NCI-H460 (cell line): ENCODE results near the gene JOSD2. TPM values are rescaled to one million over a fixed set of nuclear protein-coding genes. Genes with fewer than 3 reads are reported as not detected.

Experiments
- DNase-seq: peaks from one replicate; pipeline ENCODE4 v3.0.0-alpha.2; 2016; ENCODE audit warnings: low read depth; ENCODE audit errors: extremely low read depth
- total RNA-seq: library from RNA; depleted of rRNA; stranded (reverse); fragments of >200 nt; shearing (Covaris generic); gene quantifications from 2 replicates; pipeline ENCODE4 v1.2.3, GENCODE V29; 2014

JOSD2 gene
- total RNA-seq, 1 experiment from 2014 or later, result 10.0 TPM

DNA sequence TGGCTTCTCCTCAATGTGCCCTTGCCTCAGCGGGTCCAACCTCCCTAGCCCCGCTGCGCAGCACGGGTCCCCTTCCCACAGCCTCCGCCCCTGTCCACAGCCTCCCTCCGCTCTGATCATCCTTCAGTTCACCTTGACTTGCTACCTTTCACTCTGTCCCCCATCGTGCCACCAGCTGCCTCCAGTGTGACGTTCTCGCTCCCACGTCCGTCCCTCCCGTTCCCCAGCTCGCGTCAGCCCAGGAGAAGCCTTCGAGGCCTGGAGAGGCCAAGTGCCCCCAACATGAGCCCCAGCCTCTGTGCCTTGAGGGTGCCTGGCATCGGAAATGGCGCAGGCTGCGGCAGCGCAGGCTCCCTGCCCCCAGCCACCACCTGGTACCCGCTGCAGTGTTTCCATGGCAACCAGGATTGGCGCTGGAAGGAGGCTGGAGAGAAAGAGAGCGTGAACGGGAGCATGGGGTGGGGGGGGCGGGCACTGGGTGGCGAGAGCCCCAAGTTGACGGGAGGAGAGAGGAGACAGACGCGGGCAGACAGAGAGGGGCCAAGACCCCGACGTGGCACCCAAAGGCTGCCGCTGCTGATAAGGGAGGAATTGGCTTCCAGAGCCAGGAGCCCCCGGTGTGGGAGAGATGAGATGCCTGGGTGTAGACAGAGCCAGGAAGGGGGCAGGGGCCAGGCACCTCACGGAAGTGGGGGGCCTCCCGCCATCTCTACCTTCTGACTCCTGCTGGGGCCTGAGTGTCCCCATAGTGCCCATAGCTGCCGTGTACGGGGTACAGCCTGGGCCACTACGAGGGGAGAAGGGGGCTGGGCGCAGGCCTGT is 3.6 kb upstream of the JOSD2 start:
- no peak for DNase-seq

DNA sequence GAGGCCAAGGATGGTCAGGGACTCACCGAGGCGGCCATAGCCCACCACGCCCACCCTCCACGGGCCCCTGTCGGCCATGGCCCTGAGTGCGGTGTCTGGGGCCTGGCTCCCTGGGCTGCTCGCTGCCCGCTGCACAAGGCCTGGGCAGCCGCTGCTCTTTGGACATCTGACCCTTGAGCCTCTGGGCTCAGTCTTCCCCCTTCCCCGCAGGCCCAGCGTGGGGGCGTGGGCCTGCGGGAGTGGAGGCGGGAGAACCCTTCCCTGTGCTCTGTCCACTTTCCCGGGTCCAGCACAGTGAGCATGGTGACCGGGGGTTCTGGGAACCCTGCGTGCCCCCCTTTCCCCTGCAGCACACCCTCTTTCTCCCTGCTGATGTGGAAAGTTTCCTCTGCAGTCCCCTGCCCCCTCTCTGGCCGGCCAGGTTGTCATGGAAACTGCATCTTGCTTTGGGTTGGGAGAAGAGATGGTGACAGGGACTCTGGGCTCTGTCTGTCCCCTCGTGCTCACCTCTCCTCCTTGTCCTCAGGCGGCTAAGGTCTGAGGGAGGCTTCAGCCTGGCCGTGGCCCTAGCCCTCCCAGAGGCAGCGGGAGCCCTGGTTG is 2.9 kb upstream of the JOSD2 start, which contains the start of gene ASPDH:
TSS of gene ASPDH (minus strand) at position 168 of the 600 bp plus-strand sequence. CDS start at position 78, 90 bp downstream.
- no peak for DNase-seq

DNA sequence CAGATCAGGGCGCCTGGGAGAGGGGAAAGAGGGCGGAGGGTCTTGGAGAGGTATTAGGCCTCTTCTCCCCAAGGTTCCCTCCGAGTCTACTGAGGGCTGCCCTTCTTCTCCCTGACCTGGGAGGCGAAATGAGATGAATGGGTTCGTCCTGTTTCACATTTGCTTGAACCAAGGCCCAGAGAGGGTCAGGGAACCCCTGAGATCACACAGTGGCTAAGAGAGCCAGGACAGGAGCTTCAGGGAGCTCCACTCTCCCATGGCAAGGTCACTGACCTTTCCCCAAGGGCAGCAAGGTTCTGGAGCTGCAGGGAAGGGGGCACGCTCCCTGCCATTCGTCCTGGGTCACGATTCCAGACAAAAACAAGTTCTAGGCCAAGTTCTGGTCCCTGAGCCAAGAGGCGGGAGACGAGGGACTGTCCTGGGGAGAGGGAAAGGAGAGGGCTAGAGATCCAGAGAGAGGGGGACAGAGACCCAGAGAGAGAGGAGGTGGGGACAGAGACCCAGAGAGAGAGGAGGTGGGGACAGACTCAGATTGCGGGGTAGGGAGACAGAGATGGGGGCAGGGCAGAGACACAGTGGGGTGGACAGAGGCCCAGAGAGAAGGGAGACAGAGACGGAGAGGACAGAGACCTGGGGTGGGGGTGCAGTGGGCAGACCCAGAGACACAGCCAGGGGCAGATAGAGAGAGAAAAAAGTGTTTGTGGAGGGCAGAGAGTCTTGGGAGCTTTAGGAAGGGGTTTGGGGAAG is 2.2 kb upstream of the JOSD2 start:
- DNase-seq, result no peak

DNA sequence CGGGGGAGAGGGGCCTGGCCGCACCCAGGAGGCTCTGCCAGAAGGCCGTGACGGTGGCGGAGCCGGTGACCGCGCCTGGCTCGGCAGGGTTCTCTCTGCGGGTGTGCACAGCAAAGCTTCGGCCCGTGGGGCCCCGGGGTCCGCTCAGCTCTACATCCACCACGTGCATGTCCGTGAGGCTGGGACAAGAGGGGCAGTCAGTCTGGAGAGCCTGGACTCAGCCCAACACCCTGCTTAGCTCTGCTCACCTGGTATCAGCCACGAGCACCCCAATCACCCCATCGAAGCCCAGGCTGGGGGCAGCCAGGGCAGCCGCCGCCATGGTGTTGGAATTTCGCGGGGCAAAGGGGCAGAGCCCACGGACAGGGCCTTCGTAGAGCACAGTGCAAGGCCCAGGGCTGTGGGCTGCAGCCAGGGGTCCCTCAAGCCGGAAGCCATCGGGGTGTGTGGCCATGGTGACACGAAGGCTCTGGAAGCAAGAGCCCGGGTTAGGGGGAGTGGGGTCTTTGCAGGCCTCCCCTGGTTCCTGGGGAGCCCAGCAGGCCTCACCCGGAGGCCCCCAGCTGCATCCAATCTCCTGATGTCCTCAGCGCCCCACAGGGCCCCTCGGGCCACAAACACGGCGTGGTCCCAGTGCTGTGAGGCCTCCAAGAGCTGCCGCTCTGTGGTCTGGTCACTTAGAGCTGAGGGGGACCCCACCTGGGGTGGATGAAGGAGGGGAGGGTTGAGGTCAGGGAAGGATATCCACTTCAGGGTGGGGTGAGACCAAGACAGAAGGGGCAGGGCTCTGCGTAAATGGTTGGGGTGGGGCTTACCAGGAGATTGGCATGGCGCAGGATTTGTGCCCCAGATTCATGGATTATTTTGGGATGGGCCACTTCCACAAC is 1.4 kb upstream of the JOSD2 start:
- no peak for DNase-seq

DNA sequence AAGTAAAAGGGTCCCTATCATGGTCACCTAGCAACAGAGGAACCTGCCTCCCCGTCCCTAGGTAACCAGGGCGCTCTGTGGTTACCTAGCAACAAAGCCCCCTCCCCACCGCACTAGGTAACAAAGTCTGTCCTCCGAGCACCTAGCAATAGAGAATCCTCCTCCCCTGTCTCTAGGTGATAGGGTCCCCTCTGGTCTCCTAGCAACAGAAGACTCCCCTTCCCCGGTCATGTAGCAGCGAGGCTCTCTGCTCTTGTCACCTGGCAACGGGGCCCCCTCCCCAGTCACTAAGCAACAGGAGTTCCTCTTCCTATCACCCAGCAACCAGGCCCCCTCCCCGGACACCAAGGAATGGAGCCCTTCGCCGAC is 307 bp downstream of the JOSD2 start:
- DNase-seq, result no peak

DNA sequence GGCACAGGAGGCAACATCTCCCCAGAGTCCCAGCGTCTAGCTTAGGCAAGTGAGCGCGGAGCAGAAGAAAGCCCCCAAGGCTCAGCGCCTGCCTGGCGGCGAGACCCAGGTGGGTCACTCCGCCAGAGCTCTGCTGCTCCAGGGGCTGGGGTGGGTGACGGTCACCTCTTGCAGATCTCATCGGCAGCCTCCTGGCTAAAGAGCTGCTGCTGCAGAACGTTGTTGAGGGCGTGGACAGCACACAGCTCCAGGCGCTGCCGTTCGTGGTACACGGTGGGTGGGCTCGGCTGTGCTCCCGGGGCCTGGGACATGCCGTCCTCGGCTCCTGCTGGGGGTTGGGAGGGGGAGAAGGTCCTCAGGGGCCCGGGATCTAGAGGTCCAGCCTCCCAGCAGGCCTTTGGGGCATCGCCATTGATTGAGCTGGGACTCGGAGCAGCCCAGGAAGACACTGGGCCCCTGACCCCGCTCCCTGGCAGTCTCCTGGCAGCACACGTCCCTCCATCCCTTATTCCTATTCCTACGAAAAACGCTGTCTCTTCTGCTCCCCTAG is 795 bp downstream of the JOSD2 start:
- DNase-seq, result no peak

DNA sequence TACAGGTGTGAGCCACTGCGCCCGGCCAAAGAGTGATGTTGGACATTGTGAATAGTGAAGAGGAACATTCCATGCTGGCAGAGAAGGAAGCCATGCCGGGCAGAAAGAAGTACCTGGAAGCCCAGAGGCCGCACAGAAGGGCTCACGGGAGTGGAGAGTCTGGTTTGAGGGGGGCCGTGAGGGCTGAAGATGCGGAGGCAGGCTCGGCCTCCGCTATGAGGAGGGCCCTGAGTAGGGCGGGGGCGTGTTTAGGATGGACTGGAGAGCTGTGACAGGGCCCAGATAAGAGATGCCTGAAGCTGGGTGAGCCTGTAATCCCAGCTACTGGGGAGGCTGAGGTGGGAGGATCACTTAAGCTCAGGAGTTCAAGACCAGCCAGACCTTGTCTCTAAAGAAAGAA is 1.6 kb downstream of the JOSD2 start:
- DNase-seq, result no peak

DNA sequence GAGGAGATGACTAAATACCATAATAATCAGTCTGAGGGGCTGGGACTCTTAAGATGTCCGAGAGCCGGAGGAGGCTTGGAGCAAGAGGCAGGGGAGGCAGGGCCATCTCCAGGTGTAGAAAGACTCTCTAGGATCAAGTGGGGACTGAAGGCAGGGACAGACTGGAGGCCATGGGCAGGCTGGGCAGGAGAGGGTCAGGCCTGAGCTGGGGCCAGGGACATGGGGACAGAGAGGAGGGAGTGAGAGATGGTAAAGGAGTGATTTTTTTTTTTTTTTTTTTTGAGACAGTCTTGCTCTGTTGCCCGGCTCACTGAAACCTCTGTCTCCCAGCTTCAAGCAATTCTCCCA is 2.2 kb downstream of the JOSD2 start:
- DNase-seq, result no peak

DNA sequence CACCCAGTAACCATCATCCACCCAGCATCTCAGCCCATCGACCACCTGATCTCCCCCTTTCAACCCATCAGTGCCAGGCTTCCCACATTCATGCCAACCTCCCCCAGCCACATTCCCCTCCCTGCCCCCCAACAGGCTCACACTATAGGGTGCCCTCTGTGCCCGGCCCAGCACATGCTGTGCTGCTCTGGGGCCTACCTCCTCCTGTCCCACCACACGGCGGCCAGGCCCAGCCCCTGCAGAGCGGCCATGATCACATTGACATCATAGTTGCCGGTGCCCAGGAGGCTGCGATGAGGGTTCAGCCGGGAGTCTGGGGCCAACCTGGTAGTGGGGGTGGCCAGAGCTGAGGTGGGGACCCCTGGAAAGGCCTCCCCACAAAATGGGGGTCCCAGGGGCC is 3.6 kb downstream of the JOSD2 start:
- DNase-seq, result no peak

DNA sequence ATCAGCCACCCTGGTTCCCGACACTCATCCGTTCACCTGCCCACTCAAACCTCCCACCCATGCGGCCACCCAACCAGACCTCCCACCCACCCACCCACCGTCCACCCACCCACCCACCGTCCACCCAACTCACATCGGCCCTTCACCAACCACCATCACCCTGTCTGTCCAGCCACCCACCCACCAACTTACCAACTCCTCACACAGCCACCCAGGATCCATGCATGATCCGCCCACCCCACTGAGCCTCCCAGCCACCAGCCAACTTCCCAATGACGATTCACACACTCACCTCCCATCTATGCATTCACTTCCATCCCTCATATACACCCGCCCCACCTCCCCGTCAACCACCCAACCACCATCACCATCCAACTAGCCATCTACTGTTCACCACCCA is 4.3 kb downstream of the JOSD2 start:
- no peak for DNase-seq

DNA sequence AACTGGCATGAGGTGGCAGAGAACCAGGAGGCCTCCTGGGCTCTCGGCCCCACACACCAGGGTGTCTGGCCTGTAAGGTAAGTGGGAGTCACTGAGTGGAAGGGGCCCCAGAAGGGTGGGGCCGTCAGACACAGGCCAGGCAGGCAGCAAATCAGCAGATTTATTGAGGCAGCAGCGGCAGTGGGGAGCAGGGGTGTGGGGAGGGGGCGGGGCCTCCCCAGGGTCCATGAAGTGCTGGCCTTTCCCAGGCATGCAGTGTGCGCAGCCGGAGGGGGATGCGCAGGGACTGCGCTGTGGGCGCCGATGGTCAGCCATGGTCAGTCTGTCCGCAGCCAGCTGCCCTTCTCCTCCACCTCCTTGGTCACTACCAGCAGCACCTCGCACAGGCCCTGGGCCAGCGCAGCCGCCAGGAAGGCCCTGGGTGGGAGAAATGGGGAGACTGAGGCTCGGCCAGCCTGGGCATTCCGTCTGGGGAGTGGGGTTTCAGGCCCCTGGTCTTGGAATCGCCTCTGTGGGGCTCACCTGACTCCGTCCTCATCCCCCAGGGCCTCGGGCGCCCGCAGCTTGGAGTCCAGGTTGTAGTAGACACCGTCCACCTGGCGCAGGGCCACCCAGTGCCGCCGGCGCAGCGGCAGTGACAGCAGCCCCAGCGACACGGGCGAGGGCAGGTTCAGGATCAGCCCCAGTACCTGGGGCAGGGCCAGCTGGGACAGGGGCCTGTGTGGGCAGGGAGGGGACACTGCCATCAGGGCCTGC is 5.0 kb downstream of the JOSD2 start:
- no peak for DNase-seq

DNA sequence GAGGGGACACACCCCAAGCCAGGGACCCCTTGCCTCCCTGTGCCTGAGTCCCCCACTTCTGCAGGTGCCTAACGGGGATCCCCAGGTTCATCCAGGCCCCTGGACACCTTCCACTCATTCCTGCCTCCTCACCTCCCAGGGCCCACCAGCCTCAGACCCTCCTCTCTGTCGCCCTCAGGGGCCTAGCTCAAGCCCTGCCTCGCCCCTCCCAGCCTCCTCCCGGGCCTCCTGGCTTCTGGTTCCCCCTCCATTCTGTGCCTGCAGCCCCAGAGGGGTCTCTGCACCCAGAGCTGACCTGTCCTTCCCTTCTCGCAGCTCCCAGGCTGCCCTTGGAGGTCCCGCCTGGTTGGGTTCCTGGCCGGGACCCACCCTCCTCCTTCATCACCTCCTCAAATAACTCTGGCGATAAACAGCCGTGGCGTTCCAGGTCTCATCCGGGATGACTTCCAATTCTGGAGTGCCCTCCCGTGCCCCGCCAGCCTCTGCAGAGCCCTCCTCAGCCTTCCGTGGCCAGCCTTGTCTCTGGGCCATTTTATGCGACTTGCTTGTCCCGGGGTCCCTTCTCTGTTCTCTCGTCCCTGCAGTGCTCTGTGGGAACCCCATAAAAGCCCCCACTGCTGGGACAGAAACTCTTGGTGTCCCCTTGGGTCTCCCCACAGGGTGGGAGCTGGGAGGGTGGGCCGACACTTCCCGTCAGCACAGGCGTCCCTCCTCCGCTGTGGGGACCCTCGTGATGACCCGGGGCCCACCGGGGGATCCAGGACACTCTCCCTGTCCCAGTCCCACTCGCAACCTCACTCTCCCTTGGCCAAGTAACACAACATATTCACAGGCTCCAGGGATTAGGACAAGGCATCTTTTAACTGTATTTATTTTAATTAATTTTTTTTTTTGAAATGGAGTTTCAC is 9.2 kb downstream of the JOSD2 start:
- DNase-seq, result no peak

DNA sequence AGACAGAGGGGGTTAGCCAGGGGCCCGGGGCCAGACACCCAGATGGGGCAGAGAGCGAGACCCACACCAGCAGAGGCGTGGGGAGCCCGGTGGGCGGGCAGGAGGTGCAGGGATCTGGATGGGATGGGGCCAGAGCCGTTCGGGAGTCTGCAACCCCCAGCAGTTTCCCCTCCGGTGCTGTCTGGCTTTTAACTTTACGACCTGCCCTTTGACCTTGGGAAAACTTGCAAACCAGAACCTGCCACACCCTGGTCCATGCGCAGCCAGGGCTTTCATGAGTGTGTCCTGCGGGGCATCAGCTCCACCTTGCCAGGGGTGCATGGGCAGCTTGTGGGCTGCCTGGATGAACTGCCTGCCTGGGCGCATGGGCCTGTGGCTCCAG is 9.8 kb downstream of the JOSD2 start:
- no peak for DNase-seq

DNA sequence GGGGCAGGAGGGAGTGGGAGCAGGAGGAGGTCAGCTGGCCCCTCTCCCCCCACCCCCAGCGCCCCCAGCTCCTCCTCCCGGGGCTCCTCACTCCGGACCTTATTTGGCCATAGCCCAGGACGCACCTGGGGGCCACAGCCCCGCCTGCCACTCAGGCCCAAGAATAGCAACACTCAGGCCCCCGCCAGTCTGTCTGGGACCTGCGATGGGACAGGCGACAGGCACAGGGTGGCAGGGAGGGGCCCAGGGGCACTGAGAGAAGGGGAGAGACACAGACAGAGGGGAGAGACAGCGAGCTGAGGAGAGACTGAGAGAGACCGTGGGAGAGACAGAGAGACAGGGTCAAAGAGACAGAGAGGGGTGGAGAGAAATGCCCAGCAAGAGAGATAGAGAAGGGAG is 10.2 kb downstream of the JOSD2 start:
- no peak for DNase-seq

DNA sequence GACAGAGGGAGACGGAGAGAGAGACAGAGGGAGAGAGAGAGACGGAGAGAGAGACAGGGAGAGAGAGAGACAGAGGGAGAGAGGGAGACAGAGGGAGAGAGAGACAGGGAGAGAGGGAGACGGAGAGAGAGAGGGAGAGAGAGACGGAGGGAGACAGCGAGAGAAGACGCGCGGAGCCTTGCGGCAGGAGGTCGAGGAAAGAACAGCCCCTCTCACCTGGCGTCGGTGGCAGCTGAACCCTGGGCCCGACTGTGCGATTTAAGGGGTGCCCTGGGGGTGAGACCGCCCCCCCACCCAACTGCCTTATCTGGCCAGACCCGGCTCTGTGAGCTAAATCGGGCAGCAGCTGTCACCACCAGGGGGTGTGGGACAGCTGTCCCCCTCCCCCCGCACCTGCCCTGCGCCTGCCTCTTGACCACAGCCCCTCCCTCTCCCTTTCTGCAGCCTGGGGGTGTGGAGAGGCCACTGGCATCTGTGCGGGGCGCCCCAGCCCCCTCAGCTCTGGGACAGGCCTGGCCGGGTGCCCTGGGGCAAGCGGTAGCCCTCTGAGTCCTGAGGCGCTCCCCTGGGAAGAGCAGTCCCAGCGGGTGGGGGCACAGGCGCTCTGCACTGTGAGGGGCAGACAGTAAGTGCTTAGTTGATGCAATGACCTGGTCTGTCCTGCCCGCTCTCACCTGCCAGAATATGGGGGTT is 10.8 kb downstream of the JOSD2 start:
- DNase-seq, result no peak

DNA sequence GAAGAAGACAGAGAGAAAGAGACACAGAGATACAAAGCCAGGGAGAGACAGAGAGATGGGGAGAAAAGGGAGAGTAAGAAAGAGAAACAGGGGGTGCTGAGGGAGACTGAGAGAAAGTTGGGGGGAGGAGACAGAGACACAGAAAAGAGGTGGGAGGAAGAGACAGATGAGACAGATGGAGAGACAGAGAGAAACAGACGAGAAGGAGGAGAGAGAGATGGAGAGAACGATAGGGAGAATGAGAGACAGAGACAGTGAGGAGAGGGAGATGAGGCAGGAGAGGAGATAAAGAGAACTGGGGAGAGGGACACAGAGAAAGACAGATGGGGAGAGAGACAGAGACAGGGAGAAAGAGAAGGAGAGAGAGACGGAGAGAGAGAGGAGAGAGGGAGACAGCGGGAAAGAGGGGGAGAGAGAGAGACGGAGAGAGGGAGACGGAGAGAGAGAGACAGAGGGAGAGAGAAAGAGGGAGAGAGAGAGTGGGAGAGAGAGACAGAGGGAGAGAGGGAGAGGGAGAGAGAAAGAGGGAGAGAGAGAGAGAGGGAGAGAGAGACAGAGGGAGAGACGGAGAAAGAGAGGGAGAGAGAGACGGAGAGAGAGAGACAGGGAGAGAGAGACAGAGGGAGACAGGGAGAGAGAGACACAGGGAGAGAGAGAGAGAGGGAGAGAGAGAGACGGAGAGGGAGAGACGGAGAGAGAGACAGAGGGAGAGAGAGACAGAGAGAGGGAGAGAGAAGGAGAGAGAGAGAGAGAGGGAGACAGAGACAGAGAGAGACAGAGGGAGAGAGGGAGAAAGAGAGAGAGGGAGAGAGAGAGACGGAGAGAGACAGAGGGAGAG is 12.6 kb downstream of the JOSD2 start:
- DNase-seq, result no peak

DNA sequence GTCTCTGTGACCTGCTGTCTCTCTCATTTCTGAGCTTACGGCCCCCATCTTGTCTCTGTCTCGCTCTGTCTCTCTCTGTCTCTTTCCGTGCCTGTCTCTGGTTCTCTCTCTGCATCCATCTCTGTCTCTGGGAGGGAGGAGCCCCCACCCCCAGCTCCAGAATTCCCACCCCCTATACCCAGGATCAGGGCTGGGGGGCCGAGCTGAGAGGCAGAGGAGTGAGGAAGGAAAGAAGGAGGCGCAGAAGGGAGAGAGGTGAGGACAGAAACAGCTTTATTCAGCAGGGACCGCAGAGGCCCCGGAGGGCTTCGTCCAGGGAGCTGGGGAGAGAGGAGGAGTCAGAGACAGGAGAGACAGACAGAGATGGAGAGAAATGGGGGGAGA is 14.0 kb downstream of the JOSD2 start:
- DNase-seq, result no peak
